Activated T-cell treated with anti-CD3 and anti-CD28 coated beads for 24 hours (primary cell): Measurements from ENCODE around the gene PDE8B.

Experiments used
- DNase-seq: peaks from one replicate; pipeline ENCODE4 v3.0.0-alpha.2; 2020; ENCODE audit warnings: low read depth

Gene PDE8B

DNA sequence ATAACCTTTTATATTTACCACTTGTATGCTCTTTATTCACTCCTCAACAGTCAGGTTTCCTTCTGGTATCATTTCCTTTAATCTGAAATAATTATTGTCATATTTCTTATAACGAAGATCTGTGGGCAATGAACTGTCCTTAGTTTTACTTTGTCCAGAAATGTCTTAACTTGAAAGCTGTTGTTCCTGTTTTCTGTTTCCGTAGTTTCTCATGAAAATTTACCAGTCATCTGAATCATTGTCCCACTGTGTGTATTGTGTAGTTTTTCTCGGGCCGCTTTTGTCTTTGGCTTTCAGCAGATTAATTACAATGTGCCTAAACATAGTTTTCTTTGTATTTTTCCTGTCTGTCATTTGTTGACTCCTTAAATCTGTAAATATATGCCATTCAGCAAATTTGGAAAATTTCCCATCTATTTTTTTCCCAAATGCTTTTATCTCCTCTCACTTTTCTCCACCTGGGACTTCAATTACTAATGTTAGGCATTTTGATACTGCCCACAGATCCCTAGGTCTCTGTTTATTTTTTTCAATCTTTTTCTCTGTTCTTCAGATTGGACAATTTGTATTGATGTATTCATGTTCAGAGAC is 74.9 kb downstream of the PDE8B start:
- DNase-seq = no peak

DNA sequence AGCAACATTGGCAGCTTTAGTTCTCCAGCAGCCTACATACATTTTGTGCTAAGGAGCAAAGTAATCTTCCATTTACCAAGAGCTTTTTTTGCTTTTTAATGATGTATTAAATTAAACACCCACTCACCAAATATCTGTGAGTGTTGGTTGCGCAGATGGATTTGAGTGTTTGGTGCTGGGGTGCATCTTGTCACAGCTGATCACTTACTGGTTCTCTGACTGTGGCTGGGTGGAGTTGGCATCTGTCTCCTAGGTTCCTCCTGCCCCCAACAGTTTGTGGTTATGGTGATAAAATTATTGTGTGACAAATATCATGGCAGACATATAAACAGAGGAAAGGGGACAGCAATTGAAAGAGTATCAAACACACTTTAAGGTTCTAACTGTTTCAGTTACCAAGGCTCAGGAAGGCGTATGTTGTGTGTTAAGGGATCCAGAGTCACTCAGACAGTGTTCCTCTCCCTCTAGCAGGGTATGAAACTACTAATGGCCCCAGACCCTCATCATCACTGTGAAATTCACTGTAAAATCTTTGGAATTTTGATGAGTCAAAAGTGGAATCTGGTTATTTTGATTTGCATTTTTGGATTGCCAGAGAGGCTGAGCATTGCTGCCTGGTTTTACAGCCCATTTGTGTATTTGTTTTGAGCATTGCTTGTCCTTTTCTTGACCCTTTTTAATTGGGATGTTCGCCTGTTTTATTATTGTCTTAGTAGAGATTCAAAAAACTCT is 81.7 kb downstream of the PDE8B start:
- DNase-seq = no peak

DNA sequence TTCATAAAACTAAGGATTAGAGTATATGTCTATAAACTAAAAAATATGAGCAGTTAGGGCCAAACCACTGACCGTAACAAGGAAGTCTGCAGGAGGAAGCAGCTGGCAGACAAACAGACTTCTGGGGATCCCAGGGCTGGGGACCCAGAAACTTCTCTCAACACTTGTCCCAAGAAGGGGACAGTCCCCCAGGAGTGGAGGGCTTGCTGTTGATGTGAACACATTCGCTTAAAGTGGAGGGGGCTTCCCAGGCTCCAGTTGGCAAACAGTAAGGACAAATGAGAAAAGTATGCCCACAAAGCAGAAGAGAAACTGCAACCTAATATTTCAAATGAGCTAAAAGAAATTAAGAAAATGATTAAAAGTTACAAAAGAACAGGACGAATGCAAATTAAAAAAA is 83.7 kb downstream of the PDE8B start:
- no peak for DNase-seq

DNA sequence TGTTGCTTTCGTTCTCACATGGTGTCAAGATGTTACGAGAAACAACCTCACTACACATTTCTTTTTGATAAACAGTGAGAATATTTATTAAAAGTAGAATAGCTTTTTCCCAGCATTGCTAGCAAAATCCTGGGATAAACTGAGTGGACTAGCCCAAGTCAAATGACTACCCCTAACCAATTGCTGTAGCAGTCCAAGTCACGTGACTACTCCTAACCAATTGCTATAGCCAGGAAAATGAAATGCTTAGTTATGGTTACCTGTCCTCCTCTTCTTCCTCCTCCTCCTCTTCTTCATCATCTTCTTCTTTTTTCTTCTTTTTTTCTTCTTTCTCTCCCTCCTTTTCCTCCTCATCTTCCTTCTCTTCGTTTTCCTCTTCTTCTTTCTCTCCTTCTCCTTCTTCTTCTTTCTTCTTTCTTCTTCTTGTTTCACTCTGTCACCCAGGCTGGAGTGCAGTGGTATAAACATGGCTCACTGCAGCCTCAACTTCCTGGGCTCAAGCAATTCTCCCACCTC is 85.4 kb downstream of the PDE8B start:
- DNase-seq = no peak

DNA sequence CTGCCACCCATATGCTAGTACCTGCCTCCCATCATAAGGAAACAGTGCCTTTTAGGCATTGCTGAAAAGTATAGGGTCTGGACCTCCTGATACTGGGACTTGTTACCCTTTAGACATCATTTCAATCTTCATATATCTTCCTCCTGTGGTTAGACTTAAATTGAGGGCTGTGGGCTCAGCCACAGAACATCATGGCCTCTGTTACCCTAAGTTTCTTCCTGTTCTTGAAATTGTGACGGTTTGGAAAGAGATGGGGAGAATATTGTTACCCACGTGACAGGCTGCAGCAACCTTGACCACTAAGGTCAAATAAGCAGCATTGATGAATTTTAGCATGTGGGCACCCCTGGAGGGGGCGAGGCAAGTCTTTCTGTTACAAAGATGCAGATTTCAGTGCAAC is 87.7 kb downstream of the PDE8B start:
- DNase-seq = no peak

DNA sequence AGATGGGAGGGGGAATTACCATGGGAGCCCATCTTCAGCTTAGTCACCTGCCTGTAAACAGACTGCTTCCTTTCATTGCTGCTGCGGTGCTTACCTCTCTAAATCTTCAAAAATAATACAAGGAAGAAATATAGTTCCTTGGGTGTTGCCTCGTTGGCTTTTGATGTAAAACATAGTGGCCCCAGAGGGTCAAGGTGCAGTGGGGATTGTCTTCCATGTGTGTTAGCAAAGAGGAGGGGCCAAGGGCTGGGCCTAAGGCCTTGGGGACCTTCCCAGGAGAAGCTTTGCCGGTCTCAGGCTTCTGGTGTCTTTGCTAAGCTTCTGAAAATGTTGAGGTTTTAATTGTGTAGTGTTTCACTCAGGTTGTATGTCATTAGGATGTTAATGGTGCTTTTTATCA is 90.0 kb downstream of the PDE8B start:
- DNase-seq = no peak

DNA sequence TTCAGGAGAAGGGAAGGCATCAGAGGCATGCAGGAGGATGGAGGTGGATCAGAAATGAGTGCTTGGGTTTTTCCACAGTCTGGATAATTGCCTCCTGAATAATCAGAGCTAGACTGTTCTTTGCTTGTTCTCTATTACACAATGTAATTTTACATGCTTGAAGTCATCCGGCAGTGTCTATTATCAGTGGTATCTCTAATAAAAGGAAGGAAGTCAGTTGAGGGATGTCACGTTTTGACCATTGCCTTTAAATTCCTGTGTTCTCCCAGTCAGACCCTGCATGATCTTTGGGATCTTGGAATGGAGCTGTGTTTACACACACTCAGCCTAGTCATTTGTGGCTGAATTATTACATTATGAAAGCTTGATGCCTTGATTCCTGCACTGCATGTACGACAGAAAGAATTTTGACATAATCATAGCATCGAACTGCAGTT is 91.0 kb downstream of the PDE8B start:
- DNase-seq = no peak

DNA sequence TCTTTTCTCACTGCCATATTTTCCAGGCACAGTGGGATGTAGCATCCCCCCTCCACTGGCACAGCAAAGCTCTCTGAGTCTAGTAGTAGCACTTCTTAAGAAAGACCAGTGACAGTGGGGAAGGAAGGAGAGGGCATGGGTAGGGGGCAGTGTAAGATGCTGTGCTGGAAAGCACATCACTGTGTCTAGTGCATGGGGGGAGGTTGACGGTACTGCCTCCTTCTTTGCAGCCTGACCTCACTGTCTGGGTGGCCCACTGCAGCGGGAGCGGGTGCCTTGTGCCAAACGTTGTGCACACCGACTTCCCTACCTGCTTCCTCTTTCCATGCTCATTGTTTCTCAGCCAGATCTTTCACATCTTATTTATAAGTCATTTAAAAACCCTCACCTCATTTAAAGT is 91.8 kb downstream of the PDE8B start:
- DNase-seq = no peak

DNA sequence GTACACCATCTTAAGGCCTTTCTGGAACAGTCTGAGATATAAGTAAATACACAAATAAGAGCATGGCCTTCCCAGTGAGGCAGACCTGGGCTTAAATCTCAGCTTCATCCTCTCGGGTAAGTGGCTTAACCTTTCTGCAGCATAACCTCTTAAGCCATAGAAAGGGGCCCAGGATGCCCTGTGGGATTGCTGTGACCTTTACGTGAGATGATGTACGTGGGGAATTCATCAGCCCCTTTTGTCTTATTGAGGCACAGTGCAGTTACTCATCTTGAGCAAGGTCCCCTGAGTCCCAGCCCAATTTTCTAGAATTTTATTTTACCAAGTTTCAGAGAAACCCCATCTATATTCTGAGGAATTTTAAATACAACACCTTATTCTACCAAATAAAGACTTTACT is 92.2 kb downstream of the PDE8B start:
- DNase-seq = no peak

DNA sequence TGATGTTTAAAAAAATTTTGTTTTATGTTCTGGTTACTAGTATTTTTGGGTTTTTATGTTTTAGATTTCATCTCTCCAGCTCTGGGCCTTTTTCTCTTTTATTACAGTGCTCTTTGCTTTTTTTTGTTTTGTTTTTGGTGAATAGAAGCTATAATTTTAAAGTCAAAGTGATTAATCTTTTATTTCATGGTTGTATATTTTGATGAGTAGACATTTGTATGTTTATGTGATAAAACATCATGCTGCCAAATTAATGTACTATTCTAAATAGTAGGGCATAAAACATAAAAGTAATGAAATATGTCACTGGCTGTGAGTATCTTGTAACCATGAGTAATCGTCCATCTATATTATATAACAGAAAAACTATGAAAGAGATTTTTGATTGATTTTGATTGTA is 93.9 kb downstream of the PDE8B start:
- no peak for DNase-seq

DNA sequence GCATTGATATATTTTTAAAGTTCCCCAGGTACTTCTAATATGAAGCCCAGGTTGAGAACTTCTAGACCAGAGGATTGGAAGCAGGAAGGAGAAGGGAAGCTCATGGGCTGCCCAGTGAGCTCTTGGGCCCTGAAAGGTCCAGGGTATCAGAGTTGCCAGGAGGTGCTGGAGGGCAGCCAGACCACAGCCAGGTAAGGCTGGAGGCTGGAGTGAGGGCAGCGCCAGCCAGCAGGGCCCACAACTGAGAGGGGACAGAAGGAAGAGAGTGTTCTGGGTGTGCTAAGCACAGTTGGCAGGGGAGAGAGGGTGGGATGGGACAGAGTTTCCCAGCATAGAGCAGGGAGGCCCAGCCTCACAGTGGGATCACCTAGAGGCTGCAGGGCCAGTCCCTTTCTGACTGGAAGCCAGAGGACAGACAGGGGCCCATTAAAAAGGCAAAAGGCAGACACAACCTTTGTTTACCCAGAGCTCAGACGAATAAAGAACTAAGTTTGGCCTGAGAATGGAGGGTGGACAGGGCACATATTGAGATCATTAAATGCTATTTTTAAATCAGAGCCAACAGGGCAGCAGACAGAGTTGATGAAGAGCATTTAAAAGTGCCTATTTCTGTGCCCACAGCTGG is 94.9 kb downstream of the PDE8B start:
- DNase-seq = no peak

DNA sequence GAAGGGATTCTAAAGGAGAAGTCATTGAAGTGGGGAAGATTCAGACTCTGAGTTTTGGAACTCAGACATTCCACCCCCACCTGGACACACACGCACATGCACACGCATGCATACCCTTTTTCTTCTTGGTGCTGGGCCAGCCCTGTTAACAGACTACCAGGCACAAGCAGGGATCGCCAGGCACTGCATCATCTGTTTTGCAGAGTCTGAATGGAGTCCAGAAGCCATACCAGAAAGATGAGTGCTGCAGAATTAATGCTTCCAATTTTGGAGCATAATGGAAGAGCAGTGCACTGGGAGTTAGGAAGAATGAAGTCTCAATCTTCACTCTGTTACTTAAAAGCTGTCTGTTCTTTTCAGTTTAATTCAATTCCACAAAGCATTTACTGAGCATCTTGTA is 95.5 kb downstream of the PDE8B start:
- no peak for DNase-seq

DNA sequence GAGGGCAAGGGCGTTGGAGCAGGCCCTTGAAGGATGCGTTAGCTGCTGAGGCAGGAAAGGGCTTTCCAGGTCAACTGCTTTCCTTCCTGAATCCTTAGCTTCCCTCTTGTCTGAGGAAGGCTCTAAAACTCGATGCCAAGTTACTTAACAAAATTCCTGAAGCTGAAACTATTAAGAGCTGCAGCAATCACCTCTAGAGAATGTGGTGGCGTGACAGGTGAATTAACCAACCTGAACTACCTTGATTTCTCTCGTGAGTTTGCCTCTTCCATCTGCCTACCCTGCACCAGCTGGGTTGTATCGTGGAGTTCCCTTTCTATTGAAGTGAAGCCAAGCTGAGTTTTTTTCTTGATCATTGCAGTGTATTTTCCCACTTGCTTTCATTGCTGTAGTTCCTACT is 96.1 kb downstream of the PDE8B start:
- no peak for DNase-seq

DNA sequence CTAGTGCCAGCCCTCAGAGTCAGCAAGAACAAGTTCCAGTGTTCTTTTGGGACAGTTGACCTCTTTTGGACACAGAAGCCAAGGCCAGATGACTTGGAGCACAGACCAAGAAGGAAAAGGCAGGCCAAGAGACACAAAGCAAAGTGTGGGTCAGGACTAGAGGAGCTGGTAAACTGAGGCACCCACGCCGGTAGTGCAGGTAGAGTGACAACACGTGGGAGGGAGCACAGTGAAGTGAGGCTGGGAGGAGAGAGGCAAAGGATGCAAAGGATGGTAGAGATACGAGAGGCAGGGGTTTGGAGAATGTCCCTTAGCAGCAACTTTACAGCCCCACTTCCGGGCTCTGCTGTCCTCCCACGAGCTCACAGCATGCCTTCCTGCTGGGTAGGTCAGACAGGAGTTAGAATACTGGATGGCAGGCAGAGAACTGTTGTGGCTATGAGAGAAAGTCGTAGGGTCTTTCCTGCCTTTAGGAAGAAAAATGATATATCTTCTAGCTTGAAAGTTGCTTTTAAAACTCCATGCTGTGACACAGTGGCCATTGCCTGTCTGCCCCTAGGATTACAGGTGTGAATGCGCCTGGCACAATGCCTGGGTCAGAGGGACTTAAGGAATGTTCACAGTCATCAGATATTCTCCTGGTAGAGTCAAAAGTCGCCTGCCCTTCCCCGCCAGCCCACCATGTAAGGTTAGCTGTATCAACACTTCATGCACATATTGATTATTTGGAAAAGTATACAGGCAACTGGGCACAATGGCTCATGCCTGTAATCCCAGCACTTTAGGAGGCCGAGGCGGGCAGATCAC is 97.9 kb downstream of the PDE8B start:
- DNase-seq = no peak

DNA sequence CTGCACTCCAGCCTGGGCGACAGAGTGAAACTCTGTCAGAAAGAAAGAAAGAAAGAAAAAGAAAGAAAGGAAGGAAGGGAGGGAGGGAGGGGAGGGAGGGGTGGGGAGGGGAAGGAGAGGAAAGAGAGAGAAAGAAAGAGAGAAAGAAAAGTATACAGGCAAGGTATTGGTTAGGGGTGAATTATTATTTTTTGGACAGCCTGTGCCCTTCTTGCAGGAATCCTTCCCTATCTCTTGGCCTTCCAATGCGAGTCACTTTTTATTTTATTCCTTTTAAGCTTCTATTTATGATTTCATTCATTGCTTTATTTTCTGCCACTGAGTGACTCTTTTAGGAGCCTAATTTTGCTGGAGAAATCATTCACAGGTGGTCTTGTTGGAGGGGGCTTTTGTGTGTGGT is 98.7 kb downstream of the PDE8B start:
- DNase-seq = no peak

DNA sequence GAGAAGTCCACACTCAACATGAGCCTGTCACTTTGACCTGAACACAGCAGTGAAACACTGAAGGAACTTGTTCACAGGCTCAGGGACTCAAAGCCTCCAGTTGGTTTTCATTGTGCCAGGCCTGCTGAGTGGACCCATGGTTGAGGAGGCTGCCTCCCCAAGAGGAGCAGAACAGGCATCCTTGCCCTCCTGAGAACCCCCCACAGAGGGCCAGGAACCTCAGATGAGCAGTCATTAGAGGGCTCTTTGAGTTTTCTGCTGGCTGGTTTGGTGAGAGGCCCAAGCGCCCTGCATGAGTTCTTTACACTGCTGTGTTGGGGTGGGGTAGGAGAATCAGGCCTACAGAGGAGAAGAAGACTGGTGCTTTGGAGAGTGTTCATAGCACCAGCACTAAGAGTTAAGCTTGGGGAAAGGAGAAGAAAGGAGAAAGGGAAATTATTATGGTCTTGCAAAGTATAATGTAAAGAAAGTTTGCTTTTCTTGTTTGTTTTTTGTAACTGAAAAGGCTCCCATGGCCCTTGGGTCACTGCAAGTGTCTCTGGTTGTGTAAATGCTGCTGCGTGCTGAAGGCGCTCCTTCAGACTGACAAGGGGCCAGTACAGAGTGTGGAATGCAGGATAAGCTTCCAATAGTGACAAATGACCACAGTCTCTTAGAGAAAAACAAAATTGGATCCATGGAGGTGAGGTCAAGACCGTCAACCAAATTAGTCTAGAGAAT is 100.2 kb downstream of the PDE8B start:
- DNase-seq = no peak

DNA sequence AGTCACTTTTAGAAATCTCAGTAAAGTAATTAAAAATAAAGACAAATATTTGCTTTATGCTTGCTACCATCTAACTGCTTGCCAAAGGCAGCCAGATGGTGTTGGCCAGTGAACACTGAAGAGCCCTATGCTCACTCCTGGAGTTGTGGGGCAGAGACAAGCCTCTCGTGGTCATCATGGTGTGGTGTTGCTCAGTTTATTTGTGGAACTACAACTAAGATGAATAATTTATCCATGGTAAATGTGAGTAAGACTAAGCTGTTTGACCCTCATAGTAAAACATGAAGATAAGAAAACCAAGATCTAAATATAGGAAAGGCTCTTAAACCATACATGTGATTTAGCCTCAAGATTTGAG is 100.7 kb downstream of the PDE8B start:
- DNase-seq = no peak

DNA sequence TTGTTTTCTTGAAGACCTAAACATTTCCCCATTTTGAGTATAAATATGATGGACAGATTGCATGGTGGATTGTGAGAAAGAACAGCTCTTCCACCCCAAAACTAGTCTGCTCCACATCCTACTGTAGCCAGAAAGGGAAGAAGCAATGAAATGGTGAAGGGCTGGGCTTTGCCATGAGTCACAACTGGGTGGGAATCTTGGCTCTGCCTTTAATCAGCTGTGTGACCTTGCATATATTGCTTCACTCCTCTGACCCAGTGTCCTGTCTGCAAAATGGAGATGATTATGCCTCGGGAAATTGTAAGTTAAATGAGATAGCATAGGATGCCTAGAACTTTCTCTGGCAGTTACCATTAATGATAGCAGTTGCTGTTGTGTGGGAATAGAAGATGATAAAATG is 101.9 kb downstream of the PDE8B start:
- DNase-seq = no peak

DNA sequence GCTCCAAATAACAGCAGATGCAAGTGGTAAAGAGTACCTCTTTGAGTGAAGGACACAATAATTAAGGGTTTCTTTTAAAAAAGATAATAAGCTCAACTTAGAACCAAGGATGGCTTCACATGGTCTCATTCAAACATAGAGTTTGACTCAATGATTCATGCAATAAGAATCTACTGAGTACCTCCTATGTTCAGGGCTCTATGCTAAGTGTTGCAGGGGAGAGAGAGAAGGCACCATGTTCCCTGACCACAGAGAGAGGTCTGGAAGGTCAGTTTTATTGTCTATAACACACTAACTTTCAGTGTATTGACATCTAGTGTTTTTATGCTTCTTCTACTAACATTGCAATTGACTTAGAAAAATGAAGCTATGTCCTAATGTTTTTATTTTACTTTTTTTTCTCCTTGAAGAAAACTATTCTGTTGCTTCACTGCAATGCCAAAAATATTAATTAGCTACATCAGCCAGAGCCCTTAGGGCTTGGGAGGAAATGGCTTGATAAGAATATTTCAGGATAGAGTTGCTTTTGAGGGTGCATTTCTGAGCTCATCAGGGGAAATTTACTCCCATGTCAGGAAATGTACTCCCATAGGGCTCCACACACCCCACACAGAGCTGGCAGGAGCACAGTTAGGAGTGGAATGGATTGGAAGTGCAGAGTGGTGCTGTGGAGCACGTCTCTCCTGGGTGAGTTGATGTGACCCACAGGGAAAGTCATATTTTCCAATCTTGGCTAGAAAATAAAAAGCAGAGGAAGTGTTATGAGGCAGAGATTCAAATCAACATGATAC is 106.6 kb downstream of the PDE8B start:
- DNase-seq = no peak

DNA sequence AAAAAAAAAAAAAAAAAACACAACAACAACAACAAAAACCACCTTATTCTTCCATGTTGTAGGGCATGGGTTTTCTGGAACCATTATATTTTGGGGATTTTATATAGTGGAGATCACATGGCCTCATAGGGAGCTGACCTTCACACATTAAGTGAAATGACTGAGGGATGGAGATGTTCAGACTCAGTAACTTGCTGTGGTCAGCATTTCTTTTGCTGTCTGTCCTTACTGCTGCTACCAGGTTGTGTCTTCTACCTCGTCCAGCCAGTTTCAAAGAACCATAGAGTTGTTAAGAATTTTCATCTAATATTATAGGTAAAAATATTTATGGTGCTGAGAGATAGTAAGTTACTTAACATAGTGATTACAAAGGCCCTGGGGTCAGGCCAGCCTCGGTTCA is 107.6 kb downstream of the PDE8B start:
- DNase-seq = no peak

DNA sequence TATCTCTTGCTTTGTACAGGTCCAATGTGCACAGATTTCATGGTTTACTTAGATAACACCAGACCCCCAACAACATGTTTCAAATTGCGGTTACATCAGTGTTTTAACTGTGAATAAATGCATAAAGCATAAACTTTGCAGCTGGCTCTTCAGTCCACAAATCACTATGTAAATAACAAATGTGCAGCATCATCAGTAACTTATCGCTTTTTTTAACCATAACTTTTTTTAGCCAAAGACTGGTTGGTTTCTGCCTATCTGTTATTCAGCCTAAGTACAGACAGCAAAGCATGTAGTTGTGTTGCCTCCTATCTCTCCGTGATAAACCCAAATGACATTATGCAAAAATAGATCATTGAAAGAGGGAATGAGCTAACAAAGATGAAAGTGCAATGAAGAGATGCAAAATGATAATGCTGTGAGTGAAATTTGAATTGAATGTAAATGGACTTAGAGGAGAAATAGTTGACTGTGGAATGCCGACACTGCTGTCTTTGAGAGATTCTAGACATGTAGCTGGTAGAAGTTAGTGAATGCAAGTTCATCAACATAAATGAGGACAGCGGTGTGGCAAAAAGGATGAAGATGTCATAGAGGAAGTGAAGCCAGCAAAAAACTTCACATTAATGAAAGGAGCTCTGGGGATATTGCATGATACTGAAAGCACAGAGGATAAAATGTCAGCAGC is 108.8 kb downstream of the PDE8B start:
- no peak for DNase-seq
